ENCODE results near the gene TMEM132A.

DNA sequence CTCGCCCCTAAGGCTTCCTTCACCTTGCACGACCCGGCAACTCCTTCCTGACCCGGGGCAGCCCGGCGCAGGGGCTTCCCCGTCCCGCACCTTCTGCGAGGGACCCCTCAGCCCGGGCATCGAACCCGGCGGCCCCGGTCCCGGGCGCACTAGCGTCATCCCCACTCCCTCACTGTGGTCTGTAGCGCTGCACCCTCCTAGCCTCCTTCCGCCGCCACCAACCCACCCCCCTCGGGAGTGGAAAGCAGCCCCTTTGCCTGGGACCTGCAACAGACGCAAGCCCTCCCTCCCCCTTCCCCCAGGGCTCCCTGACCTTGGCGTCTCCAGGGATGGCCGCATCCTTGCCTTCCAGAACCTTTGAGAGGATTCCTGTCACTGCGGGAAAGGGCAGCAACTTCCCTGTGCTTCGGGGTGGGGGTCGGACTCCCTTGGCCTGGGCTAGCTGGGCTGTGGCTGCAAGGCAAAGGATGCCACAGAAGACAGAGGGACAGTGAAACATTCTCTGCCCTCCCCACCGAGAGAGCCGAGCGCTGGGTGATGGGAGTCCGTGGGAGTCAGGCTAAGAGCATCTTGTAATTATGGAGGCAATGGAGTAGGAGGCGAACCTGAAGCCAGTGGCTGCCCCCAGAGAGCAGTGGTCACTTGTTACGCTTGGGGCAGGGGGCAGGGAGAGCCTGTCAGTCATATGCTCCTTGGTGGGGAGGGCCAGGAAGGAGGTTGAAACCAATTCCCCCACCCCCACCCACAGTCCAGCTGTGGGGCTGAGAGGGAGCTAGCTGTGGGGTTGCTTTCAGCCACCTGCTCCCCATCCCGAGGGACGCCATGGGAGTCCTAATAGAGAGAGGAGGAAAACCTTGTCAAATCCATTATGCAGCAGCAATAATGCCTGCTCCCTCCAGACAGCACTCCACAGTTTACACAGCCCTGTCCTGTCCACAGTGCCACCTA lies 920 bp downstream of the TMEM132A start:
- TF ChIP-seq, protein P1, sequence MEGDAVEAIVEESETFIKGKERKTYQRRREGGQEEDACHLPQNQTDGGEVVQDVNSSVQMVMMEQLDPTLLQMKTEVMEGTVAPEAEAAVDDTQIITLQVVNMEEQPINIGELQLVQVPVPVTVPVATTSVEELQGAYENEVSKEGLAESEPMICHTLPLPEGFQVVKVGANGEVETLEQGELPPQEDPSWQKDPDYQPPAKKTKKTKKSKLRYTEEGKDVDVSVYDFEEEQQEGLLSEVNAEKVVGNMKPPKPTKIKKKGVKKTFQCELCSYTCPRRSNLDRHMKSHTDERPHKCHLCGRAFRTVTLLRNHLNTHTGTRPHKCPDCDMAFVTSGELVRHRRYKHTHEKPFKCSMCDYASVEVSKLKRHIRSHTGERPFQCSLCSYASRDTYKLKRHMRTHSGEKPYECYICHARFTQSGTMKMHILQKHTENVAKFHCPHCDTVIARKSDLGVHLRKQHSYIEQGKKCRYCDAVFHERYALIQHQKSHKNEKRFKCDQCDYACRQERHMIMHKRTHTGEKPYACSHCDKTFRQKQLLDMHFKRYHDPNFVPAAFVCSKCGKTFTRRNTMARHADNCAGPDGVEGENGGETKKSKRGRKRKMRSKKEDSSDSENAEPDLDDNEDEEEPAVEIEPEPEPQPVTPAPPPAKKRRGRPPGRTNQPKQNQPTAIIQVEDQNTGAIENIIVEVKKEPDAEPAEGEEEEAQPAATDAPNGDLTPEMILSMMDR (IDR thresholded peaks at IDR 0.05) = no peak
- no peak for TF ChIP-seq POLR2A (IDR thresholded peaks at IDR 0.05)

All from sigmoid colon (tissue), 3 donors.